Gastroesophageal sphincter (tissue), 4 donors: ENCODE data around the gene CTNNA3. TPM values are rescaled to one million over a fixed set of nuclear protein-coding genes. Genes with fewer than 3 reads are reported as not detected.

Experiments used
- ATAC-seq: fragments of 150-250 bp; one replicate; pipeline ENCODE4 v1.9.1; 2016; ENCODE audit warnings: mild to moderate bottlenecking, moderate library complexity
- H3K27ac ChIP-seq, 4 donors: fragments of 200-600 bp; sonication (generic) in 3 of 4; 1 replicate in 3 of 4; 2 replicates in 1 of 4; pipeline ENCODE4 v1.5.1; 2016 to 2019
- H3K27me3 ChIP-seq: fragments of 200-600 bp; sonication (generic); one replicate; pipeline ENCODE4 v1.5.1; 2019
- H3K36me3 ChIP-seq, 2 donors: fragments of 200-600 bp; sonication (generic); one replicate each; pipeline ENCODE4 v1.5.1; 2019; ENCODE audit warnings: control low read depth in 1 of 2
- H3K4me1 ChIP-seq, 3 donors: fragments of 200-600 bp; sonication (generic); 1 replicate in 2 of 3; 2 replicates in 1 of 3; pipeline ENCODE4 v1.5.1; 2016 to 2019; ENCODE audit warnings: control low read depth in 2 of 3
- H3K4me3 ChIP-seq, 2 donors: fragments of 200-600 bp; sonication (generic); one replicate each; pipeline ENCODE4 v1.5.1; 2019; ENCODE audit warnings: mild to moderate bottlenecking in 1 of 2, moderate library complexity in 1 of 2
- H3K9me3 ChIP-seq, 3 donors: fragments of 200-600 bp; sonication (generic); one replicate each; pipeline ENCODE4 v1.5.1; 2017 to 2019; ENCODE audit warnings: control low read depth in 2 of 3
- EP300 ChIP-seq: sonication (generic); formaldehyde crosslinking; IDR thresholded peaks from one replicate; pipeline ENCODE4 v1.6.1; 2017; ENCODE audit warnings: antibody characterized with exemption, mild to moderate bottlenecking
- POLR2A ChIP-seq, 2 donors: fragments of 450-650 bp; IDR thresholded peaks; one replicate each; pipeline ENCODE4 v1.6.1; 2017; ENCODE audit warnings: antibody characterized with exemption in 2 of 2, mild to moderate bottlenecking in 2 of 2, moderate library complexity in 1 of 2
- POLR2AphosphoS5 ChIP-seq: sonication (generic); formaldehyde crosslinking; IDR thresholded peaks from one replicate; pipeline ENCODE4 v1.6.1; 2017; ENCODE audit warnings: antibody characterized with exemption
- WGBS, 2 donors: methylation state at CpG; one replicate each; pipeline ENCODE4 v1.1.5; 2018; ENCODE audit warnings: low coverage in 1 of 2; 5-methylcytosine and 5-hydroxymethylcytosine counted together
- total RNA-seq, 4 donors: library from RNA; depleted of rRNA; stranded (reverse); fragments of >200 nt; gene quantifications; one replicate each; pipeline ENCODE4 v1.1.0, GENCODE V29; 2016
- TF ChIP-seq, protein P1 (sequence below), 4 experiments: fragments of 200-600 bp in 2 of 4; fragments of 450-650 bp in 2 of 4; sonication (generic) in 1 of 4; IDR thresholded peaks; one replicate each; pipeline ENCODE4 v1.5.1; 2017 to 2019; ENCODE audit warnings: antibody characterized with exemption in 4 of 4, mild to moderate bottlenecking in 2 of 4, moderate library complexity in 2 of 4

Gene CTNNA3
- total RNA-seq, 4 donors from 2014 or later: 5.1 to 22.0 (median 13.8) TPM

DNA sequence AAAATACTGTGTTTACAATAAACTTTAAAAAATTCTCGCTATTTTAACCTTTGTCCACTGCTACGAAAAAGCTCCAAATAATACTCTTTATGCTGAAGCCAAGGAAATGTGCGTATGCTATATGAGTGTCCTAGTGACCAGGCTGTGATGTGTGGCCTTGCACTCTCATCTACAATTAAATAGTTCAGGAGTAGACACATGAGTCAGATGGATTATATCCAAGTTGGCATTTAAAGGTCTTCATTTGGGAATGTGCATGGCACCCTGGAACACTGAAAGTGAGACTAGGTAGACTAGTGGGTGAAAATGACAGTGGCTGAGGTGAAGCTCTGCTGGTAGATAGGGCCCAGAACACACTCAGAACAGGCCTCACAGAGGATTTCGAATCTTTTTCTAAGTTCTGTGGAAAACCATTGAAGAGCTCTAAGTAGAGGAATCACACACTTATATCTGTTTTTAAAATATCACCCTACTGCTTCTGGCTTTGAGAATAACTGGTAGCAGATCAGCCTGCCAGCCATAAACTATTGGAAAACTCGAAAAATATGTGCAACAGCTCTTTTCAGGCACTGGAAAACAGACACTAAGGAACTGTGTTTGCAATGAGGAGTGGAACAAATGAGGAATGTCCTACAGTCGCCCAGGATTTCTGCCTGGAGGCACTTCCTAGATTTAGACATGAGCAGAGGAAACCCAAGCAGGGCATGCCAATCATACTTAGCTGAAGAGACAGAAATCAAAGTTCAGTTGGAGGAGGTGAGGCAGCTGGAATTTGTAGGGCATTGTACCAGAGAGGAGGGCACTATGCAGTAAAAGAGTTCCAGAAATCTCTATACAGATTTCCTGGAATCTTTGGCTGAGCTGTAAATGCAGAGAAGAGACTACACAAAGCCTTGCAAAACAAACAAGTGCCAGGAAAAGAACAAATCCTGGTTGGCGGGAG lies 1374.0 kb downstream of the CTNNA3 start:
- Histone ChIP-seq H3K27me3 (no peaks in the 10 kb centered on the region), H3K27ac (no peak overlapping the region), H3K9me3 (no peaks in the 10 kb centered on the region), H3K4me1 (no peaks in the 10 kb centered on the region), H3K4me3 (no peak overlapping the region), H3K36me3 (no peaks in the 10 kb centered on the region)
- WGBS, 2 donors: 64 to 81% methylated on average over 4 to 7 of the region's 7 CpGs
- ATAC-seq: no peak
- no peak for TF ChIP-seq EP300
- no peak for TF ChIP-seq POLR2AphosphoS5
- TF ChIP-seq, protein P1, sequence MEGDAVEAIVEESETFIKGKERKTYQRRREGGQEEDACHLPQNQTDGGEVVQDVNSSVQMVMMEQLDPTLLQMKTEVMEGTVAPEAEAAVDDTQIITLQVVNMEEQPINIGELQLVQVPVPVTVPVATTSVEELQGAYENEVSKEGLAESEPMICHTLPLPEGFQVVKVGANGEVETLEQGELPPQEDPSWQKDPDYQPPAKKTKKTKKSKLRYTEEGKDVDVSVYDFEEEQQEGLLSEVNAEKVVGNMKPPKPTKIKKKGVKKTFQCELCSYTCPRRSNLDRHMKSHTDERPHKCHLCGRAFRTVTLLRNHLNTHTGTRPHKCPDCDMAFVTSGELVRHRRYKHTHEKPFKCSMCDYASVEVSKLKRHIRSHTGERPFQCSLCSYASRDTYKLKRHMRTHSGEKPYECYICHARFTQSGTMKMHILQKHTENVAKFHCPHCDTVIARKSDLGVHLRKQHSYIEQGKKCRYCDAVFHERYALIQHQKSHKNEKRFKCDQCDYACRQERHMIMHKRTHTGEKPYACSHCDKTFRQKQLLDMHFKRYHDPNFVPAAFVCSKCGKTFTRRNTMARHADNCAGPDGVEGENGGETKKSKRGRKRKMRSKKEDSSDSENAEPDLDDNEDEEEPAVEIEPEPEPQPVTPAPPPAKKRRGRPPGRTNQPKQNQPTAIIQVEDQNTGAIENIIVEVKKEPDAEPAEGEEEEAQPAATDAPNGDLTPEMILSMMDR (IDR thresholded peaks at IDR 0.05): no peak

DNA sequence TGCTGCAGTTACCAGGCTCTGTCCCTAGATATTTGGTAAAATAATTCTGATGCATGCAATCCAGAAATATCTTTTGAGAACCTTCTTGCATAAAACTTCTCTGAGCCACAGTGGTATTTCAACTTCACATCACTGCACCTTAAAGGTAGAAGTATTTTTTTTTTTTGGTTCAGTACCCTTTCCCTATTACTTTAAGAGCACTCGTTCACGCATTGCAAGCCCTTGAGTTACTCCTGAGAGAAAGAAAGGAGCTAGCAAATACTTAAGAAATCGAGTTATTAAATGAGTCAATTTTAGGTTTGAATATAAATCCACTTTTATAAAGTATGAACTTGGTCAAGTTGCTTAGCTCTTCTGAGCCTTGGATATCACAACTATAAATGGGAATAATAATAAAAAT lies 1377.2 kb downstream of the CTNNA3 start:
- 82 to 100% methylated on average over 1 to 3 of the region's 3 CpGs for WGBS, 2 donors
- Histone ChIP-seq H3K4me1 (no peaks in the 10 kb centered on the region), H3K27me3 (no peaks in the 10 kb centered on the region), H3K36me3 (no peaks in the 10 kb centered on the region), H3K9me3 (no peaks in the 10 kb centered on the region), H3K27ac (no peak overlapping the region), H3K4me3 (no peak overlapping the region)
- TF ChIP-seq, protein P1 (IDR thresholded peaks at IDR 0.05): no peak
- TF ChIP-seq EP300 (no peak), POLR2A (IDR thresholded peaks at IDR 0.05) (no peak), POLR2AphosphoS5 (no peak)
- no peak for ATAC-seq

DNA sequence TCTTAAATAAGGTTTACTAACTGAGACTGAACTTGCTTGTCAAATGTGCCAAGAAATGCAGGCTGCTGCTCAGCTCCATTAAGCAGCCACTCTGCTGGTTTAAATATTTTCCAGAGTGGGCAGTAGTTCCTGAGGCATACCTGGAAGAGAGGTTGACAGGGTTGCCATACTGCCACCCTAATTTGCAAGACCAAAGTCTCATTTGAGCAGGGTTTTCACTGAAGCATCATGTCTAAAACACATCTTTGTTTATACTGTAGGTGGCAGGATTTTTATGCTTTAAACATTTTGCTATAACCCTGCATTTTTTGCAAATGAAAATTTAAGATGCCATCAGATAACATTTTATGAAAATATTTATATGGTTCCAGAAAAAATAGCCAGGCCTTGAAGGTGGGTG lies 1388.2 kb downstream of the CTNNA3 start:
- Histone ChIP-seq H3K36me3 (no peaks in the 10 kb centered on the region), H3K27ac (no peak overlapping the region), H3K9me3 (no peaks in the 10 kb centered on the region), H3K4me3 (no peak overlapping the region), H3K4me1 (no peaks in the 10 kb centered on the region), H3K27me3 (no peaks in the 10 kb centered on the region)
- TF ChIP-seq EP300 (no peak), POLR2A (IDR thresholded peaks at IDR 0.05) (no peak), POLR2AphosphoS5 (no peak)
- TF ChIP-seq, protein P1 (IDR thresholded peaks at IDR 0.05): no peak
- ATAC-seq: no peak

DNA sequence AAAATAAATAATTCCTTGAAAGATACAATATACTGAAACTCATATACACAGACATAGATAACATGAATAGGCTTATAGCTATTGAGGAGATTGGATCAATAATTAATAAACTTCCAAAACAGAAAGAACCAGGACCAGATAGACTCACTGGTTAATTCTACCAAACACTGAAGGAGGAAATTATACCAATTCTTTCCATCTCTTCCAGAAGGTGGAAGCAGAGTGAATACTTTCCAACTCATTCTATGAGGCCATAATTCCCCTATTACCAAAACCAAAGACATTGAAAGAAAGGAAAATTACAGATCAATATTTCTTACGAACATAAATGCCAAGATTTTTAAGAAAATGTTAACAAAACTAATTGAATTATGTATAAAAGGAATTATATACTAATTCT lies 1394.9 kb downstream of the CTNNA3 start:
- no peak for ATAC-seq
- Histone ChIP-seq H3K27me3 (no peaks in the 10 kb centered on the region), H3K4me3 (no peak overlapping the region), H3K9me3 (no peaks in the 10 kb centered on the region), H3K36me3 (no peaks in the 10 kb centered on the region), H3K4me1 (no peaks in the 10 kb centered on the region), H3K27ac (no peak overlapping the region)
- TF ChIP-seq EP300 (no peak), POLR2A (IDR thresholded peaks at IDR 0.05) (no peak), POLR2AphosphoS5 (no peak)
- TF ChIP-seq, protein P1 (IDR thresholded peaks at IDR 0.05): no peak
- 65 to 75% methylated on average over 1 of the region's 1 CpG for WGBS, 2 donors

DNA sequence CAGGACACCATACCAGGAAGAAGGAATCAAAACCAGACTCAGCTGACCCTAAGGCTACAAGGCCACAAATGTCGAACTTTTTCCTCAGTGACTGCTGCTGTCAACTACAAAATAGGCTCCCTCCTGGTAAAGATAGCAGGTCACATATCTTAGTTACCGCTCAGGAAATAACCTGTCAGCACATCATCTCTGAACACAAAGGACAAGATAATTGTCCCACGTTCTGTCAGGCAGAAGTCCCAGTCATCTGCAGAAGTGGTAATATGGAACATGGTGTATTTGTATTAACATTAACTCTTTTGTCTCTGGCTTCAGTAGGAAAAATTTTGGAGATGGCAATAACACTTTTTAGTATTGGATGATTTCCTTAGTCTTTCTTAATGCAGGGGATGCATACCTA lies 1400.4 kb downstream of the CTNNA3 start:
- Histone ChIP-seq H3K4me3 (no peak overlapping the region), H3K4me1 (no peaks in the 10 kb centered on the region), H3K27me3 (no peaks in the 10 kb centered on the region), H3K36me3 (no peaks in the 10 kb centered on the region), H3K9me3 (no peaks in the 10 kb centered on the region), H3K27ac (no peak overlapping the region)
- no peak for TF ChIP-seq EP300
- TF ChIP-seq POLR2AphosphoS5: no peak
- TF ChIP-seq, protein P1 (IDR thresholded peaks at IDR 0.05): no peak
- no peak for TF ChIP-seq POLR2A (IDR thresholded peaks at IDR 0.05)
- no peak for ATAC-seq
- WGBS, 2 donors: 63 to 75% methylated on average over 3 of the region's 3 CpGs
